CD14-positive monocyte (primary cell): ENCODE data around the gene RSPH1. TPM values are rescaled to one million over a fixed set of nuclear protein-coding genes. Genes with fewer than 3 reads are reported as not detected.

ENCODE experiments used
- DNase-seq, 3 donors: peaks; one replicate each; pipeline ENCODE4 v3.0.0-alpha.2; 2011 to 2022
- H2AFZ ChIP-seq: 2 replicates; pipeline ENCODE4 v1.6.0; 2012; ENCODE audit warnings: mild to moderate bottlenecking, low read depth, low read length, inconsistent platforms; ENCODE audit not compliant: insufficient read depth, poor library complexity, severe bottlenecking
- H3K27ac ChIP-seq, 2 donors: 1 replicate in 1 of 2; 2 replicates in 1 of 2; pipeline ENCODE4 v1.5.1; 2012 to 2013; ENCODE audit warnings: low read length in 2 of 2, control low read depth in 1 of 2, inconsistent platforms in 1 of 2, low read depth in 1 of 2, mild to moderate bottlenecking in 1 of 2
- H3K27me3 ChIP-seq, 2 donors: one replicate each; pipeline versions ENCODE4 v1.6.0 to v1.6.1; 2011 to 2013; ENCODE audit warnings: low read length in 2 of 2; ENCODE audit not compliant: control insufficient read depth in 2 of 2, insufficient read depth in 2 of 2
- H3K36me3 ChIP-seq, 2 donors: replicated peaks in 1 of 2; 1 replicate in 1 of 2; 2 replicates in 1 of 2; pipeline versions ENCODE4 v1.5.1 to v1.6.1; 2012 to 2013; ENCODE audit warnings: low read length in 2 of 2, control low read depth in 1 of 2, inconsistent platforms in 1 of 2, mild to moderate bottlenecking in 1 of 2; ENCODE audit not compliant: insufficient read depth in 2 of 2, control insufficient read depth in 1 of 2
- H3K4me1 ChIP-seq, 2 donors: 1 replicate in 1 of 2; 2 replicates in 1 of 2; pipeline versions ENCODE4 v1.5.1 to v1.6.1; 2012 to 2013; ENCODE audit warnings: low read length in 2 of 2, control low read depth in 1 of 2, inconsistent platforms in 1 of 2, mild to moderate bottlenecking in 1 of 2, moderate library complexity in 1 of 2; ENCODE audit not compliant: insufficient read depth in 2 of 2, control insufficient read depth in 1 of 2
- H3K4me2 ChIP-seq: replicated peaks from 2 replicates; pipeline ENCODE3; 2012; ENCODE audit warnings: low read length, moderate library complexity, mild to moderate bottlenecking; ENCODE audit not compliant: poor library complexity, severe bottlenecking; ENCODE audit errors: extremely low read depth
- H3K4me3 ChIP-seq, 3 experiments: fragments of 200-600 bp in 1 of 3; sonication (generic) in 1 of 3; replicated peaks in 1 of 3; 1 replicate in 2 of 3; 2 replicates in 1 of 3; pipeline ENCODE4 v1.5.1; 2011 to 2013; ENCODE audit warnings: low read length in 3 of 3, mild to moderate bottlenecking in 3 of 3, control low read depth in 2 of 3, low read depth in 2 of 3, inconsistent platforms in 1 of 3, moderate library complexity in 1 of 3
- H3K79me2 ChIP-seq: 2 replicates; pipeline ENCODE4 v1.6.0; 2012; ENCODE audit warnings: mild to moderate bottlenecking, control low read depth, inconsistent platforms, low read length, moderate library complexity; ENCODE audit not compliant: insufficient read depth
- H3K9ac ChIP-seq: 2 replicates; pipeline ENCODE4 v1.6.0; 2017; ENCODE audit warnings: low read length, mild to moderate bottlenecking; ENCODE audit not compliant: insufficient read depth, poor library complexity, severe bottlenecking
- H3K9me3 ChIP-seq, 2 donors: replicated peaks in 1 of 2; 1 replicate in 1 of 2; 2 replicates in 1 of 2; pipeline versions ENCODE4 v1.5.1 to v1.6.1; 2012 to 2013; ENCODE audit warnings: low read length in 2 of 2, control low read depth in 1 of 2; ENCODE audit not compliant: control insufficient read depth in 1 of 2, insufficient read depth in 1 of 2
- H4K20me1 ChIP-seq: 2 replicates; pipeline ENCODE4 v1.6.0; 2012; ENCODE audit warnings: mild to moderate bottlenecking, low read length, control low read depth, moderate library complexity; ENCODE audit not compliant: insufficient read depth
- H3K27ac Mint-ChIP-seq, 7 donors: one replicate each; pipeline ENCODE4 v1.8.0; 2020; ENCODE audit warnings: mild to moderate bottlenecking in 7 of 7, mixed read lengths in 7 of 7, moderate library complexity in 6 of 7, inconsistent platforms in 2 of 7
- H3K27me3 Mint-ChIP-seq, 3 donors: one replicate each; pipeline ENCODE4 v1.8.0; 2021 to 2022; ENCODE audit warnings: low read depth in 3 of 3, mild to moderate bottlenecking in 3 of 3, mixed read lengths in 3 of 3, moderate library complexity in 3 of 3, inconsistent platforms in 1 of 3
- H3K36me3 Mint-ChIP-seq, 2 donors: one replicate each; pipeline ENCODE4 v1.8.0; 2020; ENCODE audit warnings: mixed read lengths in 2 of 2, inconsistent platforms in 1 of 2, mild to moderate bottlenecking in 1 of 2
- H3K4me1 Mint-ChIP-seq: one replicate; pipeline ENCODE4 v1.8.0; 2020; ENCODE audit warnings: mild to moderate bottlenecking, mixed read lengths
- H3K4me3 Mint-ChIP-seq, 2 donors: one replicate each; pipeline ENCODE4 v1.8.0; 2020; ENCODE audit warnings: mild to moderate bottlenecking in 2 of 2, mixed read lengths in 2 of 2, moderate library complexity in 1 of 2
- H3K9me3 Mint-ChIP-seq, 7 donors: one replicate each; pipeline ENCODE4 v1.8.0; 2020 to 2022; ENCODE audit warnings: mixed read lengths in 7 of 7, mild to moderate bottlenecking in 6 of 7, moderate library complexity in 6 of 7, inconsistent platforms in 2 of 7
- CTCF ChIP-seq: fragments of 200-600 bp; IDR thresholded peaks from one replicate; pipeline ENCODE4 v1.8.0; 2022; ENCODE audit warnings: antibody characterized with exemption, mild to moderate bottlenecking
- WGBS: methylation state at CpG from one replicate; pipeline ENCODE4 v1.1.5; 2013; ENCODE audit warnings: missing lambda C conversion rate; ENCODE audit not compliant: insufficient coverage; 5-methylcytosine and 5-hydroxymethylcytosine counted together
- intact Hi-C, 2 donors: fragments of 100-400 bp; cut with micrococcal nuclease; formaldehyde crosslinking; loops; one replicate each; pipeline versions ENCODE4 v1.15.0 to v1.15.1; 2023
- polyA plus RNA-seq, 3 donors: library from polyadenylated mRNA; depleted of rRNA in 1 of 3; unstranded in 2 of 3; stranded (reverse) in 1 of 3; fragments of 300-500 nt in 2 of 3; fragments of >200 nt in 1 of 3; fragmentation: Illumina TruSeq in 2 of 3; gene quantifications; 1 replicate in 2 of 3; 2 replicates in 1 of 3; pipeline ENCODE4 v1.2.3, GENCODE V29; 2012 to 2021

RSPH1 gene
- polyA plus RNA-seq, 3 donors, result 0.03 TPM; not detected in 2

- no peak overlapping the region for H3K4me3 Mint-ChIP-seq
- H3K79me2 ChIP-seq, result no peaks in the 10 kb centered on the region
- no peak for DNase-seq
- H3K4me3 ChIP-seq, result no peak overlapping the region
- no peaks in the 10 kb centered on the region for H3K27me3 ChIP-seq
- no peaks in the 10 kb centered on the region for H3K27me3 Mint-ChIP-seq
- no peaks in the 10 kb centered on the region for H3K36me3 Mint-ChIP-seq
- no peak overlapping the region for H3K27ac Mint-ChIP-seq
- H3K27ac ChIP-seq, result no peak overlapping the region
- H2AFZ ChIP-seq, result no peak overlapping the region
- no peaks in the 10 kb centered on the region for H3K36me3 ChIP-seq
- no peaks in the 10 kb centered on the region for H3K4me1 Mint-ChIP-seq
- no peaks in the 10 kb centered on the region for H3K9me3 ChIP-seq
- no peak overlapping the region for H3K9ac ChIP-seq
- intact Hi-C loops, result no loop called here
- peaks cover 0 to 7% (median 6%) of the 10 kb centered on the region in 7 donors for H3K9me3 Mint-ChIP-seq
- WGBS, result 0% methylated on average over 2 of the region's 5 CpGs
- no peaks in the 10 kb centered on the region for H3K4me1 ChIP-seq
- H4K20me1 ChIP-seq, result no peaks in the 10 kb centered on the region
- H3K4me2 ChIP-seq, result no peak overlapping the region
- no peak for TF ChIP-seq CTCF
Measured at GRCh38 chr21:42486531-42486930, 9.5 kb downstream of the RSPH1 start.

GRCh38 chr21:42486072-42486471, 10.0 kb downstream of the RSPH1 start:
- H3K27ac Mint-ChIP-seq, result no peak overlapping the region
- H3K27me3 ChIP-seq, result no peaks in the 10 kb centered on the region
- intact Hi-C loops, result no loop called here

More at GRCh38 chr21:42486072-42486471, 10.0 kb downstream of the RSPH1 start:
- Histone ChIP-seq H4K20me1 (no peaks in the 10 kb centered on the region), H3K9ac (no peak overlapping the region), H3K4me1 (no peaks in the 10 kb centered on the region), H3K27ac (no peak overlapping the region), H3K36me3 (no peaks in the 10 kb centered on the region), H3K4me2 (no peak overlapping the region), H3K79me2 (no peaks in the 10 kb centered on the region), H2AFZ (no peak overlapping the region), H3K9me3 (no peaks in the 10 kb centered on the region), H3K4me3 (no peak overlapping the region)
- Mint-ChIP-seq H3K9me3 (peaks cover 0 to 7% (median 6%) of the 10 kb centered on the region in 7 donors), H3K27me3 (no peaks in the 10 kb centered on the region), H3K4me3 (no peak overlapping the region), H3K4me1 (no peaks in the 10 kb centered on the region), H3K36me3 (no peaks in the 10 kb centered on the region)
- TF ChIP-seq CTCF, result no peak
- WGBS, result 80% methylated on average over 2 of the region's 6 CpGs
- DNase-seq, result no peak
